ENCODE measurements around the gene RTRAF.

RTRAF gene

GRCh38 chr14:52051871-52052270, 62.5 kb downstream of the RTRAF start:
- no peak for DNase-seq

- no peak for DNase-seq
Observed at GRCh38 chr14:52052288-52052943, 63.1 kb downstream of the RTRAF start.

DNA sequence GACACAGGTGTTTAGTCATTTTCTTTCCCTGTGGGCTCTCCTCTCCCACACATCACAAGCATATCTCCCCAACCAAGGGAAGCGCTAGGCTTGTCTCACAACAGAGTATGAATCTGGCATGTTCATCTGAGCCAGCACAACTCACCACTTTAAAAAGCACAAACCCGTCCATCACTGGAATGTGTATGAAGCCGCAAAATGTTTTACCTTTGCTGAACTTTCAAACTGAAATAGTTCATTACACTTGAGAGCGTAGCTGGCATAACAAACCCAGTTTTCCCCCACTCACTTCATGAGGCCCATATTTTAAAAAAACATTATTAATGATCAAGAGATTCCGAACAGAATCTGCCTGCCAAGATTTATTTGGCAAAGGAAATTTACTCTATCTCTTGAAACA, 63.7 kb downstream of the RTRAF start:
- no peak for DNase-seq

- no peak for DNase-seq
Observed at GRCh38 chr14:52054678-52055077, 65.3 kb downstream of the RTRAF start.

- DNase-seq, result no peak
Observed at GRCh38 chr14:52055167-52055566, 65.8 kb downstream of the RTRAF start.

- no peak for DNase-seq
Observed at GRCh38 chr14:52058341-52058740, 69.0 kb downstream of the RTRAF start.

- DNase-seq, result no peak
Observed at GRCh38 chr14:52059649-52060048, 70.3 kb downstream of the RTRAF start.

GRCh38 chr14:52060080-52060479, 70.7 kb downstream of the RTRAF start:
- DNase-seq, result no peak

Measured in stimulated activated CD4-positive, alpha-beta T cell treated with anti-CD3 and anti-CD28 coated beads, Interleukin-4, amount 100 ng/mL, for 1 hour (primary cell).